ENCODE data around the gene ENC1. TPM values are rescaled to one million over a fixed set of nuclear protein-coding genes. Genes with fewer than 3 reads are reported as not detected.

ENC1 gene
- total and polyA plus RNA-seq, 10 of the 15 experiments (the other 5 are each of a cell fraction or from before 2014, with no cell fraction given), result 8.2 to 55.5 (median 32.1) TPM

GRCh38 chr5:74640954-74641734, 616 bp upstream of the ENC1 start (continued):
- TF ChIP-seq ZZZ3 (IDR thresholded peaks at IDR 0.05; ENCODE audit: control insufficient read depth, insufficient read length, low read depth) (no peak), CHD2 (IDR thresholded peaks at IDR 0.05; ENCODE audit: borderline replicate concordance, low read depth, low read length) (no peak), SREBF2 (IDR thresholded peaks at IDR 0.05; ENCODE audit: low read length) (no peak), SKIL (IDR thresholded peaks at IDR 0.05; ENCODE audit: low read depth, poor library complexity, severe bottlenecking) (peak; percentile 37), STAT1 (conservative IDR thresholded peaks at IDR 0.05) (no peak), ZNF592 (IDR thresholded peaks at IDR 0.05) (no peak), ZNF274 (IDR thresholded peaks at IDR 0.05; ENCODE audit: insufficient read depth, insufficient read length) (no peak), NFIC (IDR thresholded peaks at IDR 0.05; ENCODE audit: low read depth, low read length) (no peak), RUNX3 (IDR thresholded peaks at IDR 0.05; ENCODE audit: low read length) (no peak), IKZF1 (conservative IDR thresholded peaks at IDR 0.05) (0 out of 2 replicates have a peak, but pooled peaks have one; percentile 13)

All from GM12878 (cell line).